ENCODE measurements around the gene CPSF3.
A peak's percentile ranks its signal among the peaks of the same experiment; 100 is the strongest.

The CPSF3 gene

GRCh38 chr2:9377461-9378097 lies 45.9 kb upstream of the CPSF3 start:
- WGBS, result 56% methylated on average over 8 of the region's 9 CpGs

GRCh38 chr2:9378433-9379390 lies 44.7 kb upstream of the CPSF3 start:
- no peak overlapping the region for H3K23ac ChIP-seq (ENCODE audit: low read length in 2 of 2)
- peak overlapping the region; percentile 81 for H2BK5ac ChIP-seq (ENCODE audit: low read depth, low read length, poor library complexity, severe bottlenecking)
- no peaks in the 10 kb centered on the region for H3K9me3 ChIP-seq (ENCODE audit: control insufficient read depth, low read length)
- peak overlapping the region; percentile 98 for H4K91ac ChIP-seq (ENCODE audit: low read length)
- peaks cover 20% of the 10 kb centered on the region for H3K79me1 ChIP-seq (replicated peaks; ENCODE audit: low read length, poor library complexity, severe bottlenecking)
- H2AFZ ChIP-seq (ENCODE audit: low read depth, low read length), result peak overlapping the region; percentile 40
- peak overlapping the region; percentile 6 for H3K4me2 ChIP-seq (ENCODE audit: low read length, poor library complexity, severe bottlenecking)
- peak overlapping the region; percentile 75 for H2BK120ac ChIP-seq (ENCODE audit: low read depth, low read length)
- peak overlapping the region in 1 of 2 experiments; percentile 88 for H3K14ac ChIP-seq (ENCODE audit: low read length in 2 of 2)
- H3K4me3 ChIP-seq (ENCODE audit: insufficient read depth in 1 of 2, low read depth in 1 of 2, low read length in 2 of 2), result peak overlapping the region in 1 of 2 experiments; percentile 32
- H2BK15ac ChIP-seq (ENCODE audit: low read depth, poor library complexity, severe bottlenecking), result peak overlapping the region; percentile 60
- H3K4ac ChIP-seq (ENCODE audit: low read depth in 1 of 2, low read length in 2 of 2), result peak overlapping the region; percentile 97
- no peaks in the 10 kb centered on the region for H3K27me3 ChIP-seq (ENCODE audit: control insufficient read depth in 1 of 2, insufficient read depth in 1 of 2, low read length in 2 of 2)
- H3K9ac ChIP-seq (ENCODE audit: low read length), result peak overlapping the region; percentile 68
- H3K27ac ChIP-seq (ENCODE audit: low read length, poor library complexity, severe bottlenecking), result peak overlapping the region; percentile 97
- WGBS, result 52% methylated on average over 30 of the region's 30 CpGs
- peak overlapping the region; percentile 92 for H4K8ac ChIP-seq (ENCODE audit: low read length)
- peak overlapping the region; percentile 97 to 99 for H2BK12ac ChIP-seq (ENCODE audit: low read length in 2 of 2)
- peak overlapping the region; percentile 92 to 95 for H3K18ac ChIP-seq (ENCODE audit: low read depth in 1 of 2, low read length in 2 of 2)
- peaks cover 38% of the 10 kb centered on the region for H3K4me1 ChIP-seq (ENCODE audit: control insufficient read depth, insufficient read depth, low read depth, low read length)
- peaks cover 22 to 60% of the 10 kb centered on the region in 2 experiments for H3K36me3 ChIP-seq (ENCODE audit: control insufficient read depth in 1 of 2, insufficient read depth in 2 of 2, low read depth in 1 of 2, low read length in 2 of 2)
- peak; percentile 90 for DNase-seq
- peak overlapping the region; percentile 98 for H2AK5ac ChIP-seq (ENCODE audit: low read length, severe bottlenecking)

More at GRCh38 chr2:9377461-9378097, 45.9 kb upstream of the CPSF3 start:
- H4K91ac ChIP-seq (ENCODE audit: low read length), result peak overlapping the region; percentile 90
- H3K4me1 ChIP-seq (ENCODE audit: control insufficient read depth, insufficient read depth, low read depth, low read length), result peaks cover 48% of the 10 kb centered on the region
- no peak overlapping the region for H3K14ac ChIP-seq (ENCODE audit: low read length in 2 of 2)
- peak overlapping the region; percentile 75 for H2BK120ac ChIP-seq (ENCODE audit: low read depth, low read length)
- H3K79me1 ChIP-seq (replicated peaks; ENCODE audit: low read length, poor library complexity, severe bottlenecking), result peaks cover 18% of the 10 kb centered on the region
- H3K27ac ChIP-seq (ENCODE audit: low read length, poor library complexity, severe bottlenecking), result peak overlapping the region; percentile 97
- H3K18ac ChIP-seq (ENCODE audit: low read depth in 1 of 2, low read length in 2 of 2), result peak overlapping the region; percentile 93 to 95
- H2AK5ac ChIP-seq (ENCODE audit: low read length, severe bottlenecking), result peak overlapping the region; percentile 98
- no peak overlapping the region for H3K4me2 ChIP-seq (ENCODE audit: low read length, poor library complexity, severe bottlenecking)
- H3K4me3 ChIP-seq (ENCODE audit: insufficient read depth in 1 of 2, low read depth in 1 of 2, low read length in 2 of 2), result peak overlapping the region in 1 of 2 experiments; percentile 20
- H3K9me3 ChIP-seq (ENCODE audit: control insufficient read depth, low read length), result no peaks in the 10 kb centered on the region
- no peak overlapping the region for H2BK5ac ChIP-seq (ENCODE audit: low read depth, low read length, poor library complexity, severe bottlenecking)
- peak; percentile 36 for DNase-seq
- H3K4ac ChIP-seq (ENCODE audit: low read depth in 1 of 2, low read length in 2 of 2), result peak overlapping the region; percentile 73 to 97
- H2AFZ ChIP-seq (ENCODE audit: low read depth, low read length), result no peak overlapping the region
- no peak overlapping the region for H3K9ac ChIP-seq (ENCODE audit: low read length)
- no peak overlapping the region for H2BK15ac ChIP-seq (ENCODE audit: low read depth, poor library complexity, severe bottlenecking)
- H4K8ac ChIP-seq (ENCODE audit: low read length), result peak overlapping the region; percentile 86
- peak overlapping the region; percentile 75 to 98 for H2BK12ac ChIP-seq (ENCODE audit: low read length in 2 of 2)
- peaks cover 24 to 60% of the 10 kb centered on the region in 2 experiments for H3K36me3 ChIP-seq (ENCODE audit: control insufficient read depth in 1 of 2, insufficient read depth in 2 of 2, low read depth in 1 of 2, low read length in 2 of 2)
- no peaks in the 10 kb centered on the region for H3K27me3 ChIP-seq (ENCODE audit: control insufficient read depth in 1 of 2, insufficient read depth in 1 of 2, low read length in 2 of 2)
- no peak overlapping the region for H3K23ac ChIP-seq (ENCODE audit: low read length in 2 of 2)

- Histone ChIP-seq H3K18ac (ENCODE audit: low read depth in 1 of 2, low read length in 2 of 2) (peak overlapping the region; percentile 44 to 95), H4K91ac (ENCODE audit: low read length) (peak overlapping the region; percentile 98), H3K4ac (ENCODE audit: low read depth in 1 of 2, low read length in 2 of 2) (peak overlapping the region; percentile 96 to 97), H3K23ac (ENCODE audit: low read length in 2 of 2) (no peak overlapping the region), H2AFZ (ENCODE audit: low read depth, low read length) (no peak overlapping the region), H3K4me1 (ENCODE audit: control insufficient read depth, insufficient read depth, low read depth, low read length) (peaks cover 33% of the 10 kb centered on the region), H3K4me2 (ENCODE audit: low read length, poor library complexity, severe bottlenecking) (no peak overlapping the region), H3K9me3 (ENCODE audit: control insufficient read depth, low read length) (no peaks in the 10 kb centered on the region), H2AK5ac (ENCODE audit: low read length, severe bottlenecking) (peak overlapping the region; percentile 95), H3K27ac (ENCODE audit: low read length, poor library complexity, severe bottlenecking) (peak overlapping the region; percentile 97), H3K27me3 (ENCODE audit: control insufficient read depth in 1 of 2, insufficient read depth in 1 of 2, low read length in 2 of 2) (no peaks in the 10 kb centered on the region), H4K8ac (ENCODE audit: low read length) (peak overlapping the region; percentile 62), H3K9ac (ENCODE audit: low read length) (peak overlapping the region; percentile 68), H2BK15ac (ENCODE audit: low read depth, poor library complexity, severe bottlenecking) (peak overlapping the region; percentile 17), H3K14ac (ENCODE audit: low read length in 2 of 2) (no peak overlapping the region), H2BK5ac (ENCODE audit: low read depth, low read length, poor library complexity, severe bottlenecking) (peak overlapping the region; percentile 71), H2BK12ac (ENCODE audit: low read length in 2 of 2) (peak overlapping the region; percentile 97 to 99), H2BK120ac (ENCODE audit: low read depth, low read length) (peak overlapping the region; percentile 44), H3K36me3 (ENCODE audit: control insufficient read depth in 1 of 2, insufficient read depth in 2 of 2, low read depth in 1 of 2, low read length in 2 of 2) (peaks cover 20 to 58% of the 10 kb centered on the region in 2 experiments), H3K79me1 (replicated peaks; ENCODE audit: low read length, poor library complexity, severe bottlenecking) (peaks cover 16% of the 10 kb centered on the region), H3K4me3 (ENCODE audit: insufficient read depth in 1 of 2, low read depth in 1 of 2, low read length in 2 of 2) (peak overlapping the region in 1 of 2 experiments; percentile 32)
- WGBS, result 92% methylated on average over 4 of the region's 5 CpGs
- no peak for DNase-seq
These were observed 44.1 kb upstream of the CPSF3 start for GRCh38 chr2:9379391-9379755.

Measured in mesenchymal stem cell (in vitro differentiated cells and primary cell).